Stimulated activated CD4-positive, alpha-beta T cell treated with anti-CD3 and anti-CD28 coated beads, Interleukin-15, amount 100 ng/mL, for 24 hours (primary cell): ENCODE data around the gene STK32B.
"Not testable (repeated sequence)": the region's sequence is repeated elsewhere in the genome, so short reads cannot be mapped to it uniquely, and the experiment has no call there.

Experiments used
- DNase-seq: peaks from one replicate; pipeline ENCODE4 v3.0.0-alpha.2; 2020

The STK32B gene

DNA sequence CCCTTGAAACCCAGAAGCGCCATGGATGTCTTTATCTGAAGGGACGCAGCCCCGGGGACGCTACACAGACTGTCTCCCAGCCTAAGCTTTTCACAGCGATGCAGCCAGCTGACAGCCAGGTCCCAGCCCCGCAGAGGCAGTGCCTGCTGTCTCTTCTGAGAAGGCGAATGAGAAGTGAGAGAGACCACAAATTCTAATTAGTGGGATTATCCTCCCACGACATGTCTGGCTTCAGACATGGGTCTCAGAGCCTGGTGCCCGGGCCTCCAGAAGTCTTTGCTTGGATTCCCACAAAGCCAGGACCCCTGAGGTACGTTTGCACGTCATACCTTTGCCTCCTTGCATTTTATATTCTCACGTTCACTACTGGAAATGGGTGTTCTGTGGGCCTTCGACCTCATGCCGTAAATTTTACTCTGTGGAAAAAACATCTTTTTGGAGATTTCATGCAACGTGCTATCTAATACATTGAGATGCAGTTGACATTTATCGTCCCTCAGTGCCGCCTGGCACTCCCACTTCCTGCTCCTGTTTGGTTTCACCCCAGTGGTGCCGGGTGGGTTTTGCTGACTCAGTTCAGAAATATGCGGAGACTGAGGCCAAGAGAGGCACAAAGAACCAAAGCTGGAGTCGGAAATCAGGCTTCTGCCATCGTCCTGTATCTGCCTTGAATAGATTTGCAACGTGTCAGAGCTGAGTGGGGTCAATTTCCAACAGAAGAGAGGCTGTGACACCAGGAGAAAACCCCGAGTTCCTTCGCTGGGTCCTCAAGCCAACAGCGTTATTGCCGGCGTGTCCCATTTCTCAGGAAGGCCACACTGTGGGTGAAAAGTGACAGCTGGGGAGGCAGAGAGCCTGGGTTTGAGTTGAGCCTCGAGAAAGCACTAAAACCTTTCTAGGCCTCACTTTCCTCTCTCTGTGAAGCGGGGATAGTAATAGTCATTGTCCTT, 114.4 kb downstream of the STK32B start:
- no peak for DNase-seq

DNA sequence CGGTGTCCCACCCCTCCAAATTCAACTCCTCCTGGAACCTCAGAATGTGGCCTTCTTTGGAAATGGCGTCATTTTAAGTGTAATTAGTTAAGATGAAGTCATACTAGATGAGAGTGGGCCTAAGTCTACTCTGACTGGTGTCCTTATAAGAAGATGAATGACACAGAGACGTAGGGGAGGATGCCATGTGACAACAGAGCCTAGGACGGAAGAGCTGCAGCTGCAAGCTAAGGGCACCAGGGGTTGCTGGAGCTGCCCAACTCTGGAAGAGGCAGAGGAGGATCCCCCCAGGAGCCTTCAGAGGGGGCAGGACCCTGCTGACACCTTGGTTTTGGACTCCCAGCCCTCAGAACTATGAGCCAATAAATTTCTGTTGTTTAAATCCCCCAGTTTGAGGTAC, 115.1 kb downstream of the STK32B start:
- no peak for DNase-seq

DNA sequence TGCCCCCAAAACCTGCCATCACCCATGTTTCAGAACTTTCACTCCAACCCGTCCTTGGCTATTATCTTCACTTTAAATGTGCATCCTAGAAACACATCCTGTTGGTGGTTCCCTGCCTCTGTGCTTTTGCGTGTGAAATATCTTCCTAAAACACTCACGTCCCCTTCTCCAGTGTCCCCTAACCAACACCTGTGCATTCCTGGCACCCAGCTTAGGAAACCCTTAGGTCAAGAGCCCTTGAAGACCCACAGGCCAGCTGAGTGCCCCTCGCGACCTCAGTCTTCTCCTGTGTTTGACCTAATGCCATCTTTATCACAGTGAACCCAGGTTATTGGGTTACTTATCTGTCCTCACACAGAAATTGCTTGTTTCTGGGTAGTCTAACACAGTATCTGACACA, 117.6 kb downstream of the STK32B start:
- no peak for DNase-seq

GRCh38 chr4:5175836-5176235, 124.6 kb downstream of the STK32B start:
- DNase-seq, result not testable (repeated sequence)

DNA sequence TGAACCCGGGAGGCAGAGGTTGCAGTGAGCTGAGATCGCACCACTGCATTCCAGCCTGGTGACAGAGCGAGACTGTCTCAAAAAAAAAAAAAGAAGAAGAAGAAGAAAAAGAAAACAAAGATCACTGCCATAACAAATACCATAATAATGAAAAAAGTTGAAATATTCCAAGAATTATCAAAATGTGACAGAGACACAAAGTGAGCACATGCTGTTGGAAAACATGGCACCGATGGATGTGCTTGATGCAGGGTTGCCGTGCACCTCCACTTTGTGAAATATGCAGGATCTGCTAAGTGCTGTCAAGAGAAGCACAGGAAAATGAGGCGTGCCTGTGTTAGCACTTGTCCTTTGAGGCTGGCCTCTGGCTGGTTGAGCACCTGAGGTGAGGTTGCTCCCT, 133.3 kb downstream of the STK32B start:
- DNase-seq, result no peak

- no peak for DNase-seq
Observed at GRCh38 chr4:5185551-5185950, 134.3 kb downstream of the STK32B start.

DNA sequence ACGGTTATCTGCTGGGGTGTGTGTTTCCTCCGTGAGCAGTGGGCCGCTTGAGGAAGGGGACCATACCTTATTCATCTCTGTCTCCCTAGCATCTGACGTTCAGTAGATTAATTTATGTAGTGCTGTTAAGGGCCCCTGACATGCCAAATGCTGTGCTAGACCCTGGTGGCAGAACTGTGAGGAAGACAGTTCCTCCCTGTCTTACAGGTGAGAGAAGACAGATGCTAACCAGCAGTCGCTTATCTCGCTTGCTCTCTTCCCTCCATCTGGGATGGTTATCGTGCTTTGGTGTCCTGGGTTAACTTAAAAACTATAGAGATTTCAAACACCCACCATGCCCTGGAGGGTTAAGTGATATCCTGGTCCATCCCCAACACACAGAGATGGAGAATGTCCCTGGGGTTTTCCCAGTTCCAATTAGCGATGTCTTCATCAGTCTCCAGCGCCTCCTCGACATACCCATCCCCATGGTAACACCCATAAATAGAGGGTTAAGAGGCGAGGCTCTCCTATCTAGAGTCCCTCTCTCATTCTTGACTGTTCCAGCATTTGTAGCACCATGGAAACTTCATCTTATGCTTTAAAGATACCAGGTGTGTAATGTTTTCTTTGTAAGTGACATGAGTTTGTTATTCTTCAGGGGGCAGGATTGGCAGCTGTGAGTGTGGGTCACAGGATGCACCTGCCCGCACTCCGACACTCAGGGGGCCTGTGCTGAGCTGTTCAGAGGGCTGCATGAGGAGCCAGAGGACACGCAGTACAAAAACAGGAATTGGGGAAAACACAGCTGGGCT, 135.2 kb downstream of the STK32B start:
- DNase-seq, result no peak

DNA sequence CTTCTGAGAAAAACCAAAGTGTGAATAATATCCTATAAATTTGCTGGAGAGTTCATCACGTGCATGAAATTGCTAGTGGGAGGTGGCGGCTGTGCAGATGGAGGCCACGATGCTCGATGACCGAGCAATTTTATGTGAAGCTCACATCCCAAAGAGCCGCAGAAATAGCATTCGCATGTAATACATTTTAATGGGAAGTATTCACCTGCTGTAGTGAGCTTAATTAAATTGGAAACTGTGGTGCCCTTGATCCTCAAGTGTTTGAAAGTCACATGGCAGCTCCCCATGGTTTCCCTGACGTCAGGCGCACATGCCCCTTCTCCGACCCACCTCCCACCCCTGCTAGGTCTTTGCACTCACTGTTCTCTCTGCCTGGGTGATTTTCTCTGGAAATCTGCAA, 136.8 kb downstream of the STK32B start:
- no peak for DNase-seq

DNA sequence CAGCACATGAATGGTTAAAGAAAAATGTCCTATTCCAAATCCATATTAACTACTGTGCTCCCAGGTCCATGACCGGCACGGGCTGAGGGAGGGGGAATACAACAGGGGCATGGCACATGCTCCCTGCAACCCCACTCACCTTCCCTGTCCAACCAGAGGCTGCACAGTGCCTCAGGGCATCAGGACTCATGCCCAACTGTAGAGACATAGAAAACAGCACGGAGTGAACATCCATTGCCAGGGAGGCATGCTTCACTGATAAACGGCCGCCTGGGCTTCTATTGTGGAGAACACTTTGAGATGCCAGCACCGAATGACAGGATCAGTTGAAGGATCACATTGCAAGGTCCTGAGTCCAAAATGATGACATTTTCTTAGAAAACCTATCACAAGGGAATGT, 140.6 kb downstream of the STK32B start:
- no peak for DNase-seq

DNA sequence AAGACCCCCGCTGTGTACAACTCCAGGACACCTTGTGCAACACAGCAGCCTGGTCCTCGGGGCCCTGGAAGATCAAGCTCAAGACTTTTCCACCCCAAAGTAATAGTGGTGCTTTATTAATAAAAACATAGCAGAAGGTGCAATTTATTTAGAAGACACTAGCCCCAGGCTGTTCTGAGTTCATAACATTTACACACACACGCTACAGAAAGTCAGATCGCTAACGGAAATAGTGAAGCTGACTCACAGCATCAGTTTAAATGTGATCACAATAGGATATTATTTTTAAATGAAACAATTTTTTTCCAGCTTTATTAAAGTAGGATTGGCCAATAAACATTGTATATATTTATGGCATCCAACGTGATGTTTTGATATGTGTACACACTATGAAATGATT, 141.0 kb downstream of the STK32B start:
- no peak for DNase-seq

- no peak for DNase-seq
Observed at GRCh38 chr4:5192678-5193077, 141.4 kb downstream of the STK32B start.

DNA sequence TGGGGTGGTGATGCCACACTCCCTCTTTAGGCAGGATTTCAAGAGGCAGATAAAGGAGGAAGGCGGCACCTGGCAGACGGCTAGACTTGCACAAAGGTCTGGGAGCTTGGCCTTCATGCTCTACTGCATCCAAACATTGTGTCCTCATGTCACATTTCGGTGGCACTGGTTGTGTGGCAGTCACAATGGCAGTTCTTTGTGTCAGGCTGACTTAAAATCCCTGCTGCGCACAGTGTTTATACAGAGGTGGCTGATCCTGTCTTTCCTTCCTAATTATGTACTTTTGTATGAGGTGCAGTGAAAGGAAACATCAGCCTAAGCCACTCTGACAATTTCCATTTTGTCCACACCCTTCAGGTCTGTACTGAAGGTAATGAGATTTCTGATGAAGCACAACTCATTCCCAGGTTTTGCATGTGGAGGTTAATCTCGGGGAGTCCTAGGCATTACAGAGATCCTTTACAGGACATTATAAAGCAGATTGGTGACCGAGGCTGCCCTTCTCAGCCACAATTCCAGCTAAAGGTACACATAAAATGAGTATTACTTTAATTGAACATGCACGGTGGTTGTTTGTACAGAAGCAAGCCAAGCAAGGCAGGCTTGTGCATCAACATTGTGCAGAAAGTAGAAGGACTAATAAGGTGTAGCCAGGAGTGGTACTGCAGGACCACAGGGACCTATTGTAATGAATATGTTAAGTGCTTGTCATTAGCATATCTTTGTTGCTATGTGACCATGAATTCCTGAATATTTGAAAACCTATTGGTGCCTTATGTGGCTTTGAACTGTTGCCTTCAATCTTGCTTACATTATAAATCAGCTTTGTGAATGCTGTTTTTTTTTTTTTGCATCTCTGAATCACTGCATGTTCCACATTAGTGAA, 147.6 kb downstream of the STK32B start:
- DNase-seq, result no peak

- no peak for DNase-seq
Observed at GRCh38 chr4:5199912-5200311, 148.6 kb downstream of the STK32B start.

DNA sequence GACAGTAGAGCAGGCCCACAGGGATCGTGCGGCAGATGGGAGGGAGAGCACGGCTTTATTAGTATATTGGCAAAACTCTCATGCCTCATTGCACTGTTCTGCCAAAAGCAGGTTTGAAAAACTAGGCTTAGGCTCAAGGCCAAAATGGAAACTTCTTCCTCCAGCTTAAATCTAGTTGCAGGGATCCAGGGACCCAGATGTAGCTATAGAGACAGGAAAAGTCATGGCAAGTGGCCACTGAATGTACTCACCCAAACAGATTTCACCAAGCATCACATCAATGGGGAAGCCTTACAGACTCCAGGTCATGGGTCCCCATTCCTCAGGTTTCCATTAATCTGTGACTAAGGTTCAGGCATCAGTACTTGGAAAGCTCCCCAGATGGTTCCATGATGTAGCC, 149.2 kb downstream of the STK32B start:
- no peak for DNase-seq

GRCh38 chr4:5203309-5203992, 152.2 kb downstream of the STK32B start:
- DNase-seq, result no peak

GRCh38 chr4:5203993-5204310, 152.7 kb downstream of the STK32B start:
- no peak for DNase-seq

- DNase-seq, result no peak
Observed at GRCh38 chr4:5204781-5205180, 153.5 kb downstream of the STK32B start.

- DNase-seq, result no peak
Observed at GRCh38 chr4:5206016-5206790, 154.9 kb downstream of the STK32B start.

DNA sequence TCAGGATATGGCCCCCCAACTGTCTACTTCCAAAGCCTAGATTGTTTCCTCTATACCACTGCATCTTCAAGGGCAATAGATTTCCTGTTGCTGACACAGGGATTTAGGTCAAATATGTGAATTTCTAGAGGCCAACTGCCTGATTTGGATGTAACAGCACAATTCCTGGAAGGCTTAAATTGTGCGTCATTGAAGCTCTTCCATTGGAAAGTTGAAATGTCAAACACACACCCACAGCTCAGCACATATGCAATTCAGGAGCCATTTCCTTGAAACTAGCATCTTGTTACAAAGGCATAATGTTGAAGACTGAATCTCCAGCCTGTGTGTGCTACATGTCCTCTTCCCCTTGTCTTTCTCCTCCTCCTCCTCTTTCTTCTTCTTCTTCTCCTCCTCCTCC, 158.6 kb downstream of the STK32B start:
- no peak for DNase-seq

DNA sequence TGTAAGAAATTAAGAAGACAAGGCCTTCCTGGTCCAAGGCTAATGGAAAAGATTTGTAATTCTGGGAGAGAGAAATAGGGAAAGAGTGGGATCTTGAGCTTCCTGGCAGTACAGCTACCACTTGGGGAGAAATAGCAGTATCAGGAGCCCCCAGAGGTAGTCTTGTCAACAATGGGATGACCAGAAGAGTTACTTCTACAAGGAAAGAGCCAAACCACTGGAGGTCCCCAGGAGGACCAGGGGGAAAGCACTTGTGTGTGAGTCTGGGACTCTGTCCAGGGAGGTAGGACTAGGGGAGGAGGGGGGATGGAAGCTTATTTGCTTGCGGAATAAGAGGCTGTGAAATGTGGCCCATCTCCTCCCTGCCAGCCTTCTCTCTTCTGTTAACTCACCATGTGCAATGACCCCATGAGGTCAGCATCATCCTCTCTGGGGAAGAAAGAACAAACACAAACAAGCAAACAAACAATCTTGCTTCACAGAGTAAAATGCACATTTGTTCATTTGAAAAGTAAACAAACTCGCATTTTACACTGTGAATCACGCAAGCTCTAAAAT, 160.1 kb downstream of the STK32B start:
- no peak for DNase-seq

- no peak for DNase-seq
Observed at GRCh38 chr4:5212255-5213013, 161.2 kb downstream of the STK32B start.
